Stomach (tissue), 4 donors: Measurements from ENCODE around the gene MFSD6.

ENCODE experiments used
- POLR2A ChIP-seq, 4 donors: fragments of 450-650 bp; IDR thresholded peaks; one replicate each; pipeline ENCODE4 v1.6.1; 2016; ENCODE audit warnings: antibody characterized with exemption in 4 of 4, control low read depth in 2 of 4, mild to moderate bottlenecking in 1 of 4, moderate library complexity in 1 of 4
- POLR2AphosphoS5 ChIP-seq, 3 donors: sonication (generic); formaldehyde crosslinking; IDR thresholded peaks; one replicate each; pipeline ENCODE4 v1.6.1; 2016; ENCODE audit warnings: antibody characterized with exemption in 3 of 3
- TF ChIP-seq, protein P1 (sequence below), 7 experiments: fragments of 450-650 bp in 4 of 7; fragments of 200-600 bp in 3 of 7; sonication (generic) in 3 of 7; IDR thresholded peaks; one replicate each; pipeline ENCODE4 v1.5.1; 2016 to 2019; ENCODE audit warnings: antibody characterized with exemption in 7 of 7, control low read depth in 2 of 7, mild to moderate bottlenecking in 1 of 7

DNA sequence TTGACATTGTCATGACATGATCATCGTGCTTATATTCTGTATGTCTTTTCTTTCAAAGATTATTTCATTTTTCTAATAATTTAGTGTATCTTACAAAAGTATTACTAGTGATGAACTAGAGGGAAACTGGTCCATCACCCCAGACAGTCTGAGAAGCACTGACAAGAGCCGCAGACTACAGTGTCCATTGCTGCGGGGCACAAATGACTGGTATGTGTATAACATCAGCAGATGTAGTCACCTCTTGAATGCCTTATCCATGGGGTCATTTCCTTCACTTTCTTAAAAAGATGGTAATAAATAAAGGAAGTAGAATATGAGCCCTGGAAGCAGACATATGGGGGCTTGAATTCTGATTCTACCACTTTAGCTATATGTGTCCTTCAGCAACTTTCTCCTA lies 96.8 kb downstream of the MFSD6 start:
- TF ChIP-seq, protein P1, sequence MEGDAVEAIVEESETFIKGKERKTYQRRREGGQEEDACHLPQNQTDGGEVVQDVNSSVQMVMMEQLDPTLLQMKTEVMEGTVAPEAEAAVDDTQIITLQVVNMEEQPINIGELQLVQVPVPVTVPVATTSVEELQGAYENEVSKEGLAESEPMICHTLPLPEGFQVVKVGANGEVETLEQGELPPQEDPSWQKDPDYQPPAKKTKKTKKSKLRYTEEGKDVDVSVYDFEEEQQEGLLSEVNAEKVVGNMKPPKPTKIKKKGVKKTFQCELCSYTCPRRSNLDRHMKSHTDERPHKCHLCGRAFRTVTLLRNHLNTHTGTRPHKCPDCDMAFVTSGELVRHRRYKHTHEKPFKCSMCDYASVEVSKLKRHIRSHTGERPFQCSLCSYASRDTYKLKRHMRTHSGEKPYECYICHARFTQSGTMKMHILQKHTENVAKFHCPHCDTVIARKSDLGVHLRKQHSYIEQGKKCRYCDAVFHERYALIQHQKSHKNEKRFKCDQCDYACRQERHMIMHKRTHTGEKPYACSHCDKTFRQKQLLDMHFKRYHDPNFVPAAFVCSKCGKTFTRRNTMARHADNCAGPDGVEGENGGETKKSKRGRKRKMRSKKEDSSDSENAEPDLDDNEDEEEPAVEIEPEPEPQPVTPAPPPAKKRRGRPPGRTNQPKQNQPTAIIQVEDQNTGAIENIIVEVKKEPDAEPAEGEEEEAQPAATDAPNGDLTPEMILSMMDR (IDR thresholded peaks at IDR 0.05), result no peak
- TF ChIP-seq POLR2AphosphoS5 (IDR thresholded peaks at IDR 0.05) (no peak), POLR2A (IDR thresholded peaks at IDR 0.05) (no peak)
